22Rv1 (cell line): Measurements from ENCODE around the gene NUB1.

Experiments
- CTCF ChIP-seq: fragments of 450-650 bp; IDR thresholded peaks from 2 replicates; pipeline ENCODE4 v1.5.1; 2017; ENCODE audit warnings: mild to moderate bottlenecking
- ZFX ChIP-seq: fragments of 450-650 bp; IDR thresholded peaks from 2 replicates; pipeline ENCODE4 v1.6.1; 2017; ENCODE audit warnings: antibody characterized with exemption, borderline replicate concordance

DNA sequence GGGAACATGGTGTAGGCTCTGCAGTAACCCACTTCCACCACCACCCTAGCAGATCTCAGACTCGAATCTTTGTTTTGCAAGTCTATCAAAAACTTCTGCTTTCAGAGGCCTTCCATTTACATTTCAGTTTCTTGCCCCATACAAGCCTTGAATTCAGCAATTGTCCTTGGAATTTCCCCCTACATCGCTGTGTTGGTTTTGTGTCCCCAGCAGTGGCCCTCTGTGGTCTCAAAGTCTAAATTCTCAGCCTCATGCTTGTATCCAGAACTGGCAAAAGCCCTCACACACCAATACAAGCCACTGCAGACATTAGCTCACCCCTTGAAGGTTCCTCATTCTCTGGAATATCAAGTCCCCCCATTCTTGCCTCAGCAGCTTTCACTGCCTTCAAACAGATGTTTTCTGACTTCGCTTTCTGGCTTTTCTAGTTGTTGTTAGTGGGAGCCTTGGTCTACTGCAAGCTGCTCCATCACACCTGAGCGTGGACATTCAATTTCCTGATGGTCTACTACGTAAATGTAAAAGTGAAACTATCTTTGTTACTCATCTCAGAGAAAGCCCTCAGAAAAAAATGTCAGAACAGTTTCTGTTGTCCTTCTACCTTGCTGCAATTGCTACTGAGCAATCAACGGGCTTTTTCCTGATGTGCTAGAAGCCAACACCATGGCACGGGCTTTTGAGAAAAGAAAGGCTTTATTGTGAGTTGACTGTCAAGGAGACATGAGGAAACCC lies 1.8 kb upstream of the NUB1 start:
- TF ChIP-seq CTCF (no peak), ZFX (no peak)
